HCT116 (cell line): ENCODE data around the gene HHAT.

ENCODE experiments used
- MAX ChIP-seq: IDR thresholded peaks from 2 replicates; pipeline ENCODE4 v1.6.1; 2012
- POLR2A ChIP-seq: IDR thresholded peaks from 2 replicates; pipeline ENCODE4 v1.7.0; 2011; ENCODE audit warnings: borderline replicate concordance; ENCODE audit not compliant: insufficient read depth, insufficient read length; ENCODE audit errors: extremely low read depth
- RAD21 ChIP-seq: IDR thresholded peaks from 2 replicates; pipeline ENCODE4 v1.6.1; 2012; ENCODE audit warnings: low read depth, mild to moderate bottlenecking
- TF ChIP-seq, protein P1 (sequence below), 3 experiments: fragments of 200-600 bp in 1 of 3; sonication (generic) in 1 of 3; IDR thresholded peaks in 2 of 3; conservative IDR thresholded peaks in 1 of 3; 2 replicates each; pipeline ENCODE4 v1.5.1; 2012 to 2017; ENCODE audit warnings: low read depth in 2 of 3, low read length in 2 of 3, antibody characterized with exemption in 1 of 3, borderline replicate concordance in 1 of 3, control low read depth in 1 of 3, mild to moderate bottlenecking in 1 of 3, mixed read lengths in 1 of 3, mixed run types in 1 of 3, moderate library complexity in 1 of 3; ENCODE audit not compliant: insufficient read depth in 1 of 3
- TF ChIP-seq, protein P2 (sequence below): IDR thresholded peaks from 2 replicates; pipeline ENCODE4 v1.6.1; 2011; ENCODE audit warnings: mild to moderate bottlenecking, low read length, moderate library complexity; ENCODE audit not compliant: insufficient replicate concordance; ENCODE audit errors: extremely low read depth

DNA sequence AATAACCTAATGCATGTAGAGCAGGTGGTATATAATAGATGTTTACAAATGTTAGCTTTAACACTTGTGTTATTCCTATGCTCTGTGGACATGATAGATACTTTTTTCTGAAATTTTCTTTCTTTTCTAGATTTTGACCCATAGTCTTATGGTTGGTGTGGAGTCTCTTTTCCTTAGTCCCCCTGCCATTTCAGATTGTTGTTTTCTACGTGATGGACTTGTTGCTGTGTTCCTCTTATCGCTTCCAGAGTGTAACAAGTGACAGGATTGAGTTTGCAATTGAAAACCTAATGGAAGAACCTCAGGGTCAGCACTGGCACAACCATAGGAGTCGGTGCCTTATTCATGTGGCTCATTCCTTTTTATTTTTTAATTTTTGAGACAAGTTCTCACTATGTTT lies 136.4 kb downstream of the HHAT start:
- TF ChIP-seq, protein P1, sequence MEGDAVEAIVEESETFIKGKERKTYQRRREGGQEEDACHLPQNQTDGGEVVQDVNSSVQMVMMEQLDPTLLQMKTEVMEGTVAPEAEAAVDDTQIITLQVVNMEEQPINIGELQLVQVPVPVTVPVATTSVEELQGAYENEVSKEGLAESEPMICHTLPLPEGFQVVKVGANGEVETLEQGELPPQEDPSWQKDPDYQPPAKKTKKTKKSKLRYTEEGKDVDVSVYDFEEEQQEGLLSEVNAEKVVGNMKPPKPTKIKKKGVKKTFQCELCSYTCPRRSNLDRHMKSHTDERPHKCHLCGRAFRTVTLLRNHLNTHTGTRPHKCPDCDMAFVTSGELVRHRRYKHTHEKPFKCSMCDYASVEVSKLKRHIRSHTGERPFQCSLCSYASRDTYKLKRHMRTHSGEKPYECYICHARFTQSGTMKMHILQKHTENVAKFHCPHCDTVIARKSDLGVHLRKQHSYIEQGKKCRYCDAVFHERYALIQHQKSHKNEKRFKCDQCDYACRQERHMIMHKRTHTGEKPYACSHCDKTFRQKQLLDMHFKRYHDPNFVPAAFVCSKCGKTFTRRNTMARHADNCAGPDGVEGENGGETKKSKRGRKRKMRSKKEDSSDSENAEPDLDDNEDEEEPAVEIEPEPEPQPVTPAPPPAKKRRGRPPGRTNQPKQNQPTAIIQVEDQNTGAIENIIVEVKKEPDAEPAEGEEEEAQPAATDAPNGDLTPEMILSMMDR (IDR thresholded peaks at IDR 0.05 in 2 of 3, conservative IDR thresholded peaks at IDR 0.05 in 1 of 3; ENCODE audit: borderline replicate concordance in 1 of 3, insufficient read depth in 1 of 3, low read depth in 2 of 3, low read length in 2 of 3), result no peak
- no peak for TF ChIP-seq POLR2A
- TF ChIP-seq RAD21, result no peak
- TF ChIP-seq, protein P2, sequence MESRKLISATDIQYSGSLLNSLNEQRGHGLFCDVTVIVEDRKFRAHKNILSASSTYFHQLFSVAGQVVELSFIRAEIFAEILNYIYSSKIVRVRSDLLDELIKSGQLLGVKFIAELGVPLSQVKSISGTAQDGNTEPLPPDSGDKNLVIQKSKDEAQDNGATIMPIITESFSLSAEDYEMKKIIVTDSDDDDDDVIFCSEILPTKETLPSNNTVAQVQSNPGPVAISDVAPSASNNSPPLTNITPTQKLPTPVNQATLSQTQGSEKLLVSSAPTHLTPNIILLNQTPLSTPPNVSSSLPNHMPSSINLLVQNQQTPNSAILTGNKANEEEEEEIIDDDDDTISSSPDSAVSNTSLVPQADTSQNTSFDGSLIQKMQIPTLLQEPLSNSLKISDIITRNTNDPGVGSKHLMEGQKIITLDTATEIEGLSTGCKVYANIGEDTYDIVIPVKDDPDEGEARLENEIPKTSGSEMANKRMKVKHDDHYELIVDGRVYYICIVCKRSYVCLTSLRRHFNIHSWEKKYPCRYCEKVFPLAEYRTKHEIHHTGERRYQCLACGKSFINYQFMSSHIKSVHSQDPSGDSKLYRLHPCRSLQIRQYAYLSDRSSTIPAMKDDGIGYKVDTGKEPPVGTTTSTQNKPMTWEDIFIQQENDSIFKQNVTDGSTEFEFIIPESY, result no peak
- no peak for TF ChIP-seq MAX
